ENCODE data around the gene CHCHD1.
"Not testable (repeated sequence)": the region's sequence is repeated elsewhere in the genome, so short reads cannot be mapped to it uniquely, and the experiment has no call there.

The CHCHD1 gene

DNA sequence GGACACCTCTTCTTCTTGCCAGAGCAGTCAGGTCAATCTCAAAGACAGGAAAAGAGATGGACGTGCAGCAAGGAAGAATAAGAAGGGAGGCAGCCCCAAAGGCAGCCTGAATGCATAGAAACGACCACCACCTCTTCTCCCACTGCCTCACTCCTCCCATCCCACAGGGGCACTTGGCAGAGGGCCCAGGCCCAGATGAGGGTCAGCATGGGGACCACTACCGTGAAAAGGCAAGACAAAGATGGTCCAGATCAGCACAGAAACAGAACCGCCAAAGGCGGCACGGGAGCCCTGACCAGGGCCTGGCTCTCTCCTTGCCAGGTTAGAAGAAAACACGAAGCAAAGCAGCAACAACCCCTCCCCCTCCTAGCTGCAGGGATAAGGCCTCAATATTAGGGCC is 31.5 kb downstream of the CHCHD1 start:
- DNase-seq (ENCODE audit: low read depth): no peak

DNA sequence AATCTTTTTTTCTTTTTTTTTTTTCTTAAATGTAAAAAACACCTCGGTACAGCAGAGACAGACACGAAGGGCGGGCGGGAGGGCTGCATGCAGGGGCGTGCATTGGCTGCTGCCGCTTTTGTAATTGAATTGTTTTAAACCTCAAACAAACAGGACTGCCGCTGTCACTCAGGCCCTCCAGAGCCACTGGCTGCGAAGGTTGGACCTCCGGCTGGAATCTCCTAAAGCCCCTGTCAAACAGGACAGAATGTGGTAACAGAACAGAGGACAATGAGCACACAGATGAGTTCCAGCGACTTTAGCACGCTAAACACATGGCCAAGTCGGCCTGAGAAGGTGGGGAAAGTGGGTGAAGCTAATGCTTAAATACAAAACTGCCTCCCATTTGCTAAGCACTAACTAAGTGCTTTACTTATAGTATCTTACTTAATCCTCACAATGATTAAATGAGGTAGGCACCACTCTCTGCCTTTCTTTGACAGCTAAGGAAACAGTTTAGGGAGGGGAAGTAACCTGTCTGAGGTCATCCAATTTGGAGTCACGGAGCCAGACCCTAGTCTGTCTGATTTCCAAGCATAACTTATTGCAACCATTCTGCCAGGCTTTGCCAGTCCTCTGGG is 32.5 kb downstream of the CHCHD1 start:
- no peak for DNase-seq (ENCODE audit: low read depth)

DNA sequence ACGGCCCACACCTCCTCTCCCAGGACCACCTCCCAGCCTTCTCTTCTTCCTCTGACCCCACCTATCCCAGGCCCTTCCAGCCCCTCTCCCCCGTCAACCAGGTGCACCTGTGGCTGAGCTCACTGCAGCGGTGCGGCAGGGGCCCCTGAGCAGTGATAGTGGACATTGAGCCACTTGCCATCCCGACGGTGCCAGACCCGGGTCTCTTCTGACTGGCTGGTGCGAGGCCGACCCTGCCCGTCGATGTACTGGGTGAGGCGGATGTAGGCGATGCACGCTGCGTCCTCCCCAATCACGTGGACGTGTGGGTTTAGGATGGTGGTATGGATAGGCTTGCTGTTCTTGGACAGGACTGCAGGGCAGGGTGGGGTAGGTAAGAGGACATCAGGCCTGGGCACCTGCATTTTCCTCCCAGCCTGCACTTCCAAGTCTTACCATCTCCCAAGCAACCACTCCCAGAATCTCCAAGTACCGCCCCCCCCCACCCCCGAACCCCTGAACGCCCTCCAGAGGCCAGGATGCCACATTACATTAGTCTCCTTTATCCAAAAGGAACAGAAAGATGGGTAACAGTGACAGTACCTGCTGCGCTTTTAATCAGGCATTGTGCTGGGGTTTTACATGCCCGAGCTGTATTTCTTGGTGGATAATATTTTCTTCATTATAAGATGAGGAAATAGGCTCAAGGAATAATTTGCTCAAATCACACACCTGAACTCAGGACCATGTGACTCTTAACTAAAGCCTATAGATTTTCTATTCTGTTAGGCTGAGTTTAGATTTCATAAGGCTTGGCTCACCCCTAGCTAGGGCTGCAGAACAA is 33.3 kb downstream of the CHCHD1 start:
- DNase-seq (ENCODE audit: low read depth): no peak

DNA sequence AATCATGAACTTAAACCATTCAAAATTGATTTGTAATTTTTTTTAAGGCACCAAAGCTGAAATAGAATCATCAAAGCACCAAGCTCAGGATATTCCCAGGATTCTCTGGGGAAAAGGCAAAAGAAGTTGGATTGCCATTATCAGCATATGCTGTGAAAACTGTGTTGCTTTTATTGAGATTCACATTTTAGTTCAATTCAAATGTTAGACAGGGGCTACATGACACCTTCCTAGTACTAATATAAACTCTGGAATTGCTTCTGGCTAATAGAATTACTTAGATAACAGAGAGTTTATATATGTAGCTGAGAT is 33.8 kb downstream of the CHCHD1 start:
- DNase-seq (ENCODE audit: low read depth): no peak

DNA sequence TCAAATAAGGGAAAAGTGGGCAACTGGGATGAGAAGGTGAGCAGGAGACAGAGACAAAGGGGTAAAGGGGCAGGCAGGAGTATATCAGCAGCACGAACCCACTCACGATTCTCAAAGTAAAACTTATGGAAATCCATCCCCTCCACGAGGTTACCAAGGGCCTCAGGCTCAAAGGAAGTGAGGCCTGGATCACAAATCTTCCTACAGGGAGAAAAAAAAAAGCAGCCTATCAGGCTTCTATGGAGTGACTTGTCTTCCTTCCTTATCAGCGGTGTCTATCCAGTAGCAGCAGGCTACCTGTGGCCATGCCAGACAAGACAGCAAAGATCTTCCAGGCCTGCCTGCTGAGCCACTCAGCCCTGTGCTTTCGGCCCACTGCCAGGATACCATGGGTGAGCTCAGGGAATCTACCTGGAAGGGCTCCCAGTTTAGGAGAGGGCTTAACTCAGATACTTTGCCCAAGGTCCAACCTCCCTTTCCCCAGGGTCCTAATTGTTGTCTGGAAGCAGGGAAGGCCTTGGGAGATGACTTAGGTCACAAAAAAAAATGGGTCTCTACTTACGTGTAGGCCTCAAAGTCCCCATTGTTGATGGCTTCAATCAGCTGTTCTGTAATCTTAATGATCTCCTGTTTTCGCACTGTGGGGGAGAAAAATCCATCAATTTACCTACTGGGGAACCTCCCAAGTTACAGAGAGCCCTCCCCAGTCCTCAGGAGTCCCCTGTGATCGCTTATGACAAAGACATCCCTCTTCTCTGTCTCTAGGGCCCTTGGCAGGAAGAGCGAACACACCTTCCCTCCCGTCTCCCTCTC is 35.3 kb downstream of the CHCHD1 start:
- DNase-seq (ENCODE audit: low read depth): no peak

DNA sequence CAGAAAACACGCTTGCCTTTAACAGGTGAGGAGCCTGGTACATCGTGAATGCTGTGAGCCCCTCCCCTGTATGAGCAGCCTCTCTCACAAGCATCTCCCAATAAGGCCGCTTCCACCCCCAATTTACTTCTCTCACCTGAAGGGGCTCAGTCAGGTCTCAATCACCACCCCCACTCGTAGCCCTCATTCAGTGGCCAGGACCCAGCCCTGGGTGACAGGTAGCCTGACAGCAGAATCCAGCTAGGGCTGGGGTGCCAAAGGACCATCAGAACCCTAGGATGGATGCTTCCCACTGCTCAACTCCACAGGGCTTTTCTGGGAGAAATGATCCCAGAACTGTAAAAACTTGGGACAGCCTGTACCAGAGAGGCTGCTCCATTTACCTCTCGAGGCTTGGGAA is 36.0 kb downstream of the CHCHD1 start:
- no peak for DNase-seq (ENCODE audit: low read depth)

DNA sequence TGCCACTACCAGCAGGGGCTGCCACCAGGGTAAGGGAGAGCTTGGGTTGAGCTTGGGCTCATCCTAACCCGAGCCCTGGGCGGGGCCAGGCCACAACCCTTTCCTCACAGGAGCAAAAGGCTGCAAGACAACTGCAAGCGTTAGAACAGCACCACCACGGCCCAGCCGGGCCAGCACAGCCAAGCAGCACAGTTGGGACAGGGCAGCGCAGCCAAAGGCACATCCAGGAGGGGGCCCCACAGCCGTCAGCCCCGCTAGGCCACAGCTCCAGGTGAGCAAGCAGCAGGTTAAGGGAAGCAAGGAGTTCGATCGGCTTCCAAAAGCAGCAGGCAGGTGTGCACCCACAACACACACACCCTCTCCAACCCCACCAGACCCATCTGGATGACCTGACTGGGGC is 36.6 kb downstream of the CHCHD1 start:
- no peak for DNase-seq (ENCODE audit: low read depth)

DNA sequence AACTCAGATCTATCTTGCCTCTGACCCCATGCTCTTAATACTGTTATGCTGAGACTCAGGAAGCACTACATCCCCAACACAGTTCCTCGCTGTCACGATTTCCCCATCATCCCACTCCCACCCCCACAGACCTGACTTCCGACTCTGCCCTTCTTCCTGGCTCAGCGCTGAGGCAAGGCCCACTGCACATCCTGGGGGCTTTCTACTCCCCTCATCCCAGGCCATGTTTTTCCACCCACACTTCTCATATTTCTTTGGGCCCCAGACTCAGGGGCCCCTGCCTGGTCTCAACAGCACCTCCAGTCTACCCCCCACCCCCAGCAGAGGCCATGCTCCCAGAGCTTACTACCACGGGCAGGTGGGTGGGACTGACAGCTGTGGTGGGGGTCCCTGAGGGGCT is 37.2 kb downstream of the CHCHD1 start:
- DNase-seq (ENCODE audit: low read depth): no peak

DNA sequence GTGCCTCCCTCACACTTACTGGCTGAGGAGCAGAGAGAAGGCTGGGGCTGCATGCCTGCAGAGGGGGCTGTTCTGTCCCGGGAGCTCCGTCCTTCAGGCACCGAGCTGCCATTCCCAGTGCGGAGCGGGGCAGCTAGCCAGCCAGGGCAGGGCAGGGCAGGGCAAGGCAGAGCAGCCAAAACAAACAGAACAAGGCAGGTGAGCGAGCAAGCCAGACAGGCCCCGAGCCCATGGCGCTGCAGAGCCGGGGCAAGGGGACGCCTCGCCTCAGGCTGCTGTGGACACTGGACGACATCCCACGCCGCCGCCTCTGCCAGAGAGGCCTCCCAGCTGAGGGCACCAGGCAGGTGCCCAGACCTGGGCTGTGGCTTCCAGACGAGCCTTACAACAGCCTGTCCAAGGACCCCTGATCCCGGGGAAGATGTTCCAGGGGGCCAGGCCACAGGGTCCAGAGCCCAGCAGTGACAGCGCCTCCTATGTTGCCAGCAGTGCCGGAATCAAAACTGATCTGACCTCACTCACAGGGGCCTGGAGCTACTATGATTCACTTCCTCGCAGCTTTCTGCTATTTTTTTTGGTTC is 37.8 kb downstream of the CHCHD1 start:
- DNase-seq (ENCODE audit: low read depth): no peak

DNA sequence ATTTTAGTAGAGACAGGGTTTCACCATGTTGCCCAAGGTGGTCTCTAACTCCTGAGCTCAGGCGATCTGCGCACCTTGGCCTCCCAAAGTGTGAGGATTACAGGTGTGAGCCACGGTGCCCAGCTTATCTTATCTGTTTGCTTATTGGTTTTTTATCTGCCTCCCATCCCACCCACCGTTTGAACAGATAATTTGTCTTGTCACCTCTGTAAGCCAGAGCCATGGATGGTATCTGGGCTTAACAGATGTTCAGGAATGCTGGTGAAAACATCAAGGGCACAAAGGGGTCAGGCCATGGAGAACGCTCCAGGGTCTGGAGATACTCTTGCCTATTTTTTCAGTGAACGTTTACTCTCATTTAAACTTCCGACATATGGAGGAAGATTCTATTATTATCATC is 41.5 kb downstream of the CHCHD1 start:
- DNase-seq (ENCODE audit: low read depth): no peak

DNA sequence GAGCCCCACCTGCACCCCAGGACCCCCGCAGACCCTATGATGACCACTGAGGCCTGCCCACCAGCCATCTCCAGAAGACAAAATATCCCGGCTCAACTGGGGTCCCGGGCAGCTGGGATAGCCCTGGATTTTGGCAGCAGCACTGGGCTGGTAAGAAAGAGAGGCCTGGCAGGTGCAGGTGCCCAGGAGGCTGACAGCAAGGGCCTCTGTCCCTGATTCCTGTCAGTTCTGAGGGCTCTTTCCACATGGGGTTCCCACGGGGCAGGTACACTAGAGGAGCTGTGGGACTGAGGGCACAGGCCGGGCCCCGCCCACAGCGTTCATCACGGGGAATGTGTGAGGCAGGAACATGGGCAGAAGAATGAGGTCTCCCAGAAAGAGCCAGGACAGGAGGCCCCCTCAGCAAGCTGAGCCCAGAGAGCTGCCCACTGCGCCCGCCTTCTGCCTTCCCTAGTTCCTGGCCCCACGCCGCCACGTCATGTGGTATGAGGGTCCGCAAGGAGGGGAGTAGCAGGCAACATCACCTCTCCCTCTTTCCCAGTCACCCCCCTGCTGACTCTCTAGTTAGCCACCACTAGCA is 42.4 kb downstream of the CHCHD1 start:
- DNase-seq (ENCODE audit: low read depth): no peak

DNA sequence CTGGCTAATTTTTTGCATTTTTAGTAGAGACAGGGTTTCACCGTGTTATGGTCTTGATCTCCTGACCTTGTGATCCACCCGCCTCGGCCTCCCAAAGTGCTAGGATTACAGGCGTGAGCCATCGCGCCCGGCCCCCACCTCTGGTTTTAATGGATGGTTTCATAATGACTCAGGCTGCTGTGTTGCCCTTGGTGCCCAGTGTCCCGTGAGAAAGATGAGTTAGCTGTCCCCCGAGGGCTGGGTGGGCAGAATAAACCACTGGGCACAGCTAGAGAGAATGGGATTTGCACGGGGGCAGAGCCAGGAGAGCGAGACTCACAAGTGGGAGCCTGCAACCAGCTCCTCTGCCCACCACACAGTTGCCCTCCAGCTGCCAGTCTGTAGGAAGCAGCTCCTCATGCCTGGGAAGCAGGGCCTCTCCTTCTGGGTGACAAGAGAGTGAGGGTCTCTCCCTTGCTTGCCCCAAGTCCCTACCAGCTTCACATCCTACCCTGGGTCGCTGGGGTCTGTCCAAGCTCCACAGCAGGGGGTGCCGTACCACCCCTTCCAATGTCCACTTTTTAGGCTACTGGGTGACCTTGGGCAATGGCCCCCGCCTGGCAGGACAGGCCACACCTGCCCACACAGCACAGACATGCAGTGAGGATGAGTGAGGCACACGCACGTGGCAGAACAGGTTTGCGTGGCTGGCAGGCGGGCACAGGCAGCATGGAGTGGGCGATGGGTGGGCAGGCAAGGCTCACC is 45.7 kb downstream of the CHCHD1 start:
- DNase-seq (ENCODE audit: low read depth): no peak

DNA sequence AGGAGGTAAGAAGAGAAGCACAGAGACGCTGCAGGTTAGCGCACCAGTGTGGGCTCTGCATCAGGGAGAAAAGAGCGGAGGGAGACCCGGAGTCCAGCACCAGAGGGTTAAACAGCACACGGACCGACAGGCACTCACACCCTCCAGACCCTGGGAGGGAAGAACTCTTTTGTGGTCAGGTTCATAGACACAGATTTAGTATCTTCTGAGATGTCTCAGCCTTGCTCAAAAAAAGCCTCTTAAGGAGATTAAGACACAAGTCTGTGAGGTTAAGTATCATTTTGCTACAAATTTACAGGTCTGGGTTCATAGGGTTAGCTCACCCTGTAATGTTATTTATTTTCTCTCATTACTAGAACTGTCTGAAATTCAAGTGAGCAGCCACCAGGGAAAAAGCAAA is 46.3 kb downstream of the CHCHD1 start:
- DNase-seq (ENCODE audit: low read depth): no peak

DNA sequence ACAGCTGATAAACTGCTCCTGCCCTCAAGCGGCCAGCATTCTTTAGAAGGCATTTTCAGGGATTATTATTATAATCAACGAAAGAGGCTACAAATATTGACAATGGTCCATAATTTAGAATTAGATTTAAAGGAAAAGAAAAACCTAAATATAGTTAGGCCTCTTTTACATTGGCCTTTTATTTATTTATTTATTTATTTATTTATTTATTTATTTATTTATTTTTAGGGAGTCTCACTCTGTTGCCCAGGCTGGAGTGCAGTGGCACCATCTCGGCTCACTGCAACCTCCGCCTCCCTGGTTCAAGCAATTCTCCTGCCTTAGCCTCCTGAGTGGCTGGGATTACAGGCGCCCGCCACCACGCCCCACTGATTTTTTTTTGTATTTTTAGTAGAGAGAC is 47.2 kb downstream of the CHCHD1 start:
- not testable (repeated sequence) for DNase-seq (ENCODE audit: low read depth)
